Measurements from ENCODE around the gene CWC25.
"Not testable (repeated sequence)": the region's sequence is repeated elsewhere in the genome, so short reads cannot be mapped to it uniquely, and the experiment has no call there.

Gene CWC25

DNA sequence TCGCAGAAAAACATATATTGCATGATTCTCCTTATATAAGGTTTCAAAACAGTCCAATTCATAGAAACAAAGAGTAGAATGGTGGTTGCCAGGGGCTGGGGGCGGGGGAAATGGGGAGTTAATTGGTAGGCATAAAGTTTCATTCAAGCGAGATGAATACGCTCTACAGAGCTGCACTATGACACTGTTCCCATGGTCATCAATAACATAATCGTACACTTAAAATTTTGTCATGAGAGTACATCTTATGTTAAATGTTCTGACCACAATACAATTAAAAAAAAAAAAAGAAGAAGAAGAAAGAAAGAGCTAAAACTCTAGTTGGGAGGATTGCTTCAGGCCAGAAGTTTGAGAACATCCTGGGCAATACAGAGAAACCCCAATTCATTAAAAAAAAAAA is 30.9 kb downstream of the CWC25 start:
- TF ChIP-seq, protein P1, sequence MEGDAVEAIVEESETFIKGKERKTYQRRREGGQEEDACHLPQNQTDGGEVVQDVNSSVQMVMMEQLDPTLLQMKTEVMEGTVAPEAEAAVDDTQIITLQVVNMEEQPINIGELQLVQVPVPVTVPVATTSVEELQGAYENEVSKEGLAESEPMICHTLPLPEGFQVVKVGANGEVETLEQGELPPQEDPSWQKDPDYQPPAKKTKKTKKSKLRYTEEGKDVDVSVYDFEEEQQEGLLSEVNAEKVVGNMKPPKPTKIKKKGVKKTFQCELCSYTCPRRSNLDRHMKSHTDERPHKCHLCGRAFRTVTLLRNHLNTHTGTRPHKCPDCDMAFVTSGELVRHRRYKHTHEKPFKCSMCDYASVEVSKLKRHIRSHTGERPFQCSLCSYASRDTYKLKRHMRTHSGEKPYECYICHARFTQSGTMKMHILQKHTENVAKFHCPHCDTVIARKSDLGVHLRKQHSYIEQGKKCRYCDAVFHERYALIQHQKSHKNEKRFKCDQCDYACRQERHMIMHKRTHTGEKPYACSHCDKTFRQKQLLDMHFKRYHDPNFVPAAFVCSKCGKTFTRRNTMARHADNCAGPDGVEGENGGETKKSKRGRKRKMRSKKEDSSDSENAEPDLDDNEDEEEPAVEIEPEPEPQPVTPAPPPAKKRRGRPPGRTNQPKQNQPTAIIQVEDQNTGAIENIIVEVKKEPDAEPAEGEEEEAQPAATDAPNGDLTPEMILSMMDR (IDR thresholded peaks at IDR 0.05; ENCODE audit: insufficient read depth, missing control alignments), result no peak
- FAIRE-seq (no peak), DNase-seq (ENCODE audit: insufficient read length, low spot score) (no peak)

DNA sequence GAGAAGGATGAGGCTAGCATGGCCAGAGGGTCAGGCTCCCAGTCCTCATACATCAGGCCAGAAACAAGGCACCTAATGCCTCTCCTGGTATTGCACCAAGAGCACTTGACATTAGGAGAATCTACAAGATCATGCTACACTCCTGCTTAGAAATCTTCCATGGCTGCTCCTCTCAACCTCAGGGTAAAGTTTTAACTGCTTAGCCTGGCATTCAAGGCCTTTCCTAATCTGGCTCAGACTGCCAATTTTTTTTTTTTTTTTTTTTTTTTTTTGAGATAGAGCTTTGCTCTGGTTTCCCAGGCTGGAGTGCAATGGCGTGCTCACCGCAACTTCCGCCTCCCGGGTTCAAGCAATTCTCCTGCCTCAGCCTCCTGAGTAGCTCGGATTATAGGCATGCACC is 34.0 kb downstream of the CWC25 start:
- TF ChIP-seq, protein P1 (IDR thresholded peaks at IDR 0.05; ENCODE audit: insufficient read depth, missing control alignments), result no peak

DNA sequence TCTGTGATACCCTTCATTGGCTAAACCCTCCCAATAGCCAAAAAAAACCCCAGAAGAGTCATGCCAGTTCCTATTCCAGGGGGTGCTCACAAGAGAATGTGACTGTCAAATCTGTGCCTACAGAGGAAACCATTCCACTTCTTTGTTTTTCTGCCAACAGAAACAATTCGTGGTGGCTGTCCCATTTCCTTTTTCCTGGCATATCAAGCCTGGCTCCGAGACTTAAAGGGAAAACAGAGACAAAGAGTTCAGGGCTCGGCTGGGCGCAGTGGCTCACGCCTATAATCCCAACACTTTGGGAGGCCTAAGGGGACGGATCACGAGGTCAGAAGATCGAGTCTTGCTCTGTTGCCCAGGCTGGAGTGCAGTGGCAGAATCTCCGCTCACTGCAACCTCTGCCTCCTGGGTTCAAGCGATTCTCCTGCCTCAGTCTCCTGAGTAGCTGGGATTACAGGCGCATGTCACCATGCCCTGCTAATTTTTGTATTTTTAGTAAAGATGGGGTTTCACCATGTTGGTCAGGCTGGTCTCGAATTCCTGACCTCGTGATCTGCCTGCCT is 34.9 kb downstream of the CWC25 start:
- not testable (repeated sequence) for DNase-seq (ENCODE audit: insufficient read length, low spot score); FAIRE-seq

More for the DNA sequence above, 34.0 kb downstream of the CWC25 start:
- DNase-seq (ENCODE audit: insufficient read length, low spot score) (no peak), FAIRE-seq (no peak)

DNA sequence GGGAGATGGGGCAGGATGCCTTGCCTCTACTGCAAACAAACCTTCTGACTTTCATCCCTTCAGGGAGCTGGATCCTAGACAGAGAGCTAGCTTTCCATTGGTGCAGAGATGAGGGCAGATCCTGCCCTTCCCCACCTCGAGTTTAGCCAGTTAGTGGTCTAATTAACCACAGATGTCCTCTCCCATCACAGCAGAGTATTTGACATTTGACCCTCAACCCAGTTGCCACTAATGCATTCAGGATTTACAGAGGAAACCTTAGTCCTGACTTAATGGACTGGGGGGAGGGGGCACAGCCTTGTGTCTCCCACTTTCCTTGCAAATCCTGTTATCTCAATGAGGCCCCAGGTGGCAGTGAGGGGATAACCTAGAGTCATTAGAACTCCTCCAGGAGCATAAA is 35.9 kb downstream of the CWC25 start:
- TF ChIP-seq, protein P1 (IDR thresholded peaks at IDR 0.05; ENCODE audit: insufficient read depth, missing control alignments), result no peak
- DNase-seq (ENCODE audit: insufficient read length, low spot score), result no peak
- no peak for FAIRE-seq

DNA sequence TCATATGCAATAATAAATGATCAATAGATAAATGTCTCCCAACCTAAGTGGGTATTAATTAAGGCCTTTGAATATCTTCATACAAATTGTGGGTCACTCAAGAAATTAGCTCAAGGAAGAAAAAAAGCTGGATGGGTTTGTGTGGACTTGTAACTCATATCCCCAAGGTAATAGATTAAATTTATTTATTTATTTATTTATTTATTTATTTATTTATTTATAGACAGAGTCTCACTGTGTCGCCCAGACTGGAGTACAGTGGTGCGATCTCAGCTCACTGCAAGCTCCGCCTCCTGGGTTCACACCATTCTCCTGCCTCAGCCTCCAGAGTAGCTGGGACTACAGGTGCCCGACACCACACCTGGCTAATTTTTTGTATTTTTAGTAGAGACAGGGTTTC is 37.1 kb downstream of the CWC25 start:
- not testable (repeated sequence) for DNase-seq (ENCODE audit: insufficient read length, low spot score); FAIRE-seq

DNA sequence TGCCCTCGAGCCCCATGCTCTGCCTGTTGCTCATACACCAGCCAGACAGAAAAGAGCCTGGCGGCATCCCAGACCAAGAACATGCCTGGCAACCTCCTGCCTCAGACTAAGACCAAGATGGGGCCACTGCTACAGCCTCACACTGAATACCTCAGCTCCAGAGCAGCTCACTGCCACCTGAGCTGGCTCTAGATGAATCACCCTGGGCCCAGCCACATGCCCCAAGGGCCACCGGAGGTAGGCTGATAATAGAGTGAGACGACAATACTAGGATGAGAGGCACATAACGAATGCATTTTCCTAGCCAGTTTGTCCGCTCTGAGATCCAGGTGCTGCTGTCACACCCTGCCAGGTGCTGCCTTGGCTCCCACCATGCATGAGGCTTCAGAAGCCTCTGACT is 38.7 kb downstream of the CWC25 start:
- DNase-seq (ENCODE audit: insufficient read length, low spot score) (no peak), FAIRE-seq (no peak)
- TF ChIP-seq, protein P1 (IDR thresholded peaks at IDR 0.05; ENCODE audit: insufficient read depth, missing control alignments), result no peak

DNA sequence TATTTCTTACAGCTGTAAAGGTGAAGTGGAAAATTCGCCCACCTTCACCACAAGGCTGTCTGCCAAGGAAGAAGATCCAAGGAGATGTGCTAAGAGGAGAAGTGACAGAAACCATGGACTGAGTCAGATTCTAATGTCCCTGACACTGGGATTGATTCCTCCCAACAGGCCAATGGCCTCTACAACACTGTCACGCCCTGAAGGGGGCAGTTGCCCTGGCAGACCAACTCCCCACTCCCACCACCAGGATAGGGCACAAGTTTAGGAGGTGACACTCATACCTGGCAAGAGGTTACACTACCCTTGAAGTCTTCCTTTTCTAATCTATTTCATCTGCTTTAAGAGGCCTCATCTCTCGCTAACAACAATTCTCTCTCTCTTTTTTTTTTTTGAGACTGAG is 41.9 kb downstream of the CWC25 start:
- DNase-seq (ENCODE audit: insufficient read length, low spot score) (no peak), FAIRE-seq (no peak)
- TF ChIP-seq, protein P1 (IDR thresholded peaks at IDR 0.05; ENCODE audit: insufficient read depth, missing control alignments), result no peak

DNA sequence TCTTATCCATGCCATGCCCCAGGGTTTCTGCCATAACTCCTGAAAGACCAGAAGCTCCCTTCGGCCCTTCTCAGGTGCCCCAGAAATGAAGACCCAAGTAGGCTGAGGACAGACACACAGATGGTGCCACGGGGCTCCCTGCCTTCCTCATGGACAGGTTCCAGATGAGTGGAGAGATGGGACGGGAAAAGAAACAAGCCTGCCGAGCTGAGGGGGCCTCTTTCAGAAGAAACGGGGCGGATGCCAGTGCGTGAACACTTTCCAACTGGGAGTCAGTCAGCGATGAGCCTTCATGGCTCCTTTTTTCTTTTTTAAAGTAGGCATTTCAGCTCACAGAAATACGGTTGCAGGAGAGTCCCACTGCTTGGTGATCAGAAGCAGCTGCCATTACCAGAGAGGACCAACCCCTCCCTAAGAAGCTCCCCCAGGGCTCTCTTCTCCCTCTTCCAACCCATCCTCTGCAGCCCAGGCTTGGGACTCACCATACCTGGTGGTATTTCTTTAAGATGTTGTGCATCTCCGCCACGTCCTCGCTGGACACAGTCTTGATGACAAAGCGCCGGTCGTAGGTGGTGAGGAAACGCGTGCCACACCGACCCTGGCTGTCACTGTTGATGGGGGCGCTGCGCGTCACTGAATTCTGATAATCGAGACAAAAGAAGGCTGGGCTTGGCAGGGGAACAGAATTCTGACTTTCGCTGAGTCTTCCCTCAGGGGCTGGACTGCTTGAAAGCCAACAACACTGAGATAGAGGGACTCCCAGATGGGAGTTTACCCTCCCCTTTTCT is 45.0 kb downstream of the CWC25 start:
- no peak for FAIRE-seq
- TF ChIP-seq, protein P1 (IDR thresholded peaks at IDR 0.05; ENCODE audit: insufficient read depth, missing control alignments), result no peak
- no peak for DNase-seq (ENCODE audit: insufficient read length, low spot score)
